Measurements from ENCODE around the gene CIDEC. TPM values are rescaled to one million over a fixed set of nuclear protein-coding genes. Genes with fewer than 3 reads are reported as not detected.

The CIDEC gene
- total and polyA plus RNA-seq, 2 of the 13 experiments (the other 11 are each of a cell fraction or from before 2014, with no cell fraction given), result 2.5 to 10.4 TPM

DNA sequence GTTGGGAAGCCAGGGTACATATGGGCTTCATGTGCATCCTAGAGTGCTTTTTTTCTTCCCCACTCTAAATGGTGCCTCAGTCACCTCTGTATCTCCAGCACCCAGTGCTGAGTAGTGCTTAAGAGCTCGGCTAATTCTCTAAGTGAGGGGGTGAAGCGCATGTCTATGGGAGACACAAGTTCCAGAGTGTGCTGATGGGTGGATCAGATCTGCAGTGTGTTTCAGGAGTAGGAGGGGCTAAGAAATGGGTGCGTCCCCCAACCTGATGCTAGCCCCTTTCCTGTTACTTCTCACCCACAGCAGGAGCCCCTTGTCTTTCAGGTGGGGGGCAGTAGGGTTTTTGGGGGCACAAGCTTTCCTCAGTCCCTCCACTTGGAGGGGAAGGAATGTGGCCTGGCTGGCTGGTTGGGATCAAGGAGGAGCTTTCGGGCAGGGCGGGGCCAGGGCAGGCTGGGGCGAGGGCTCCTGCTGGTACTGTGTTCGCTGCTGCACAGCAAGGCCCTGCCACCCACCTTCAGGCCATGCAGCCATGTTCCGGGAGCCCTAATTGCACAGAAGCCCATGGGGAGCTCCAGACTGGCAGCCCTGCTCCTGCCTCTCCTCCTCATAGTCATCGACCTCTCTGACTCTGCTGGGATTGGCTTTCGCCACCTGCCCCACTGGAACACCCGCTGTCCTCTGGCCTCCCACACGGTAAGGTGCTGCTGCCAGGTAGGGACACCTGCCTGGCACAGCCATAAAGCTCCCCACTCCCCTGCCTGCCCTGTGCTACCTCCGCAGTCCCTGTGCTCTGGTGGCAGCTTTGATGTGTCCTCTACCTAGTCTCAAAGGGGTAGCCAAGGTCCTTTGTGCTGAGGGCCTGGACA, 22.6 kb upstream of the CIDEC start, which contains the start of gene IL17RE (continued):
- TF ChIP-seq, protein P1, sequence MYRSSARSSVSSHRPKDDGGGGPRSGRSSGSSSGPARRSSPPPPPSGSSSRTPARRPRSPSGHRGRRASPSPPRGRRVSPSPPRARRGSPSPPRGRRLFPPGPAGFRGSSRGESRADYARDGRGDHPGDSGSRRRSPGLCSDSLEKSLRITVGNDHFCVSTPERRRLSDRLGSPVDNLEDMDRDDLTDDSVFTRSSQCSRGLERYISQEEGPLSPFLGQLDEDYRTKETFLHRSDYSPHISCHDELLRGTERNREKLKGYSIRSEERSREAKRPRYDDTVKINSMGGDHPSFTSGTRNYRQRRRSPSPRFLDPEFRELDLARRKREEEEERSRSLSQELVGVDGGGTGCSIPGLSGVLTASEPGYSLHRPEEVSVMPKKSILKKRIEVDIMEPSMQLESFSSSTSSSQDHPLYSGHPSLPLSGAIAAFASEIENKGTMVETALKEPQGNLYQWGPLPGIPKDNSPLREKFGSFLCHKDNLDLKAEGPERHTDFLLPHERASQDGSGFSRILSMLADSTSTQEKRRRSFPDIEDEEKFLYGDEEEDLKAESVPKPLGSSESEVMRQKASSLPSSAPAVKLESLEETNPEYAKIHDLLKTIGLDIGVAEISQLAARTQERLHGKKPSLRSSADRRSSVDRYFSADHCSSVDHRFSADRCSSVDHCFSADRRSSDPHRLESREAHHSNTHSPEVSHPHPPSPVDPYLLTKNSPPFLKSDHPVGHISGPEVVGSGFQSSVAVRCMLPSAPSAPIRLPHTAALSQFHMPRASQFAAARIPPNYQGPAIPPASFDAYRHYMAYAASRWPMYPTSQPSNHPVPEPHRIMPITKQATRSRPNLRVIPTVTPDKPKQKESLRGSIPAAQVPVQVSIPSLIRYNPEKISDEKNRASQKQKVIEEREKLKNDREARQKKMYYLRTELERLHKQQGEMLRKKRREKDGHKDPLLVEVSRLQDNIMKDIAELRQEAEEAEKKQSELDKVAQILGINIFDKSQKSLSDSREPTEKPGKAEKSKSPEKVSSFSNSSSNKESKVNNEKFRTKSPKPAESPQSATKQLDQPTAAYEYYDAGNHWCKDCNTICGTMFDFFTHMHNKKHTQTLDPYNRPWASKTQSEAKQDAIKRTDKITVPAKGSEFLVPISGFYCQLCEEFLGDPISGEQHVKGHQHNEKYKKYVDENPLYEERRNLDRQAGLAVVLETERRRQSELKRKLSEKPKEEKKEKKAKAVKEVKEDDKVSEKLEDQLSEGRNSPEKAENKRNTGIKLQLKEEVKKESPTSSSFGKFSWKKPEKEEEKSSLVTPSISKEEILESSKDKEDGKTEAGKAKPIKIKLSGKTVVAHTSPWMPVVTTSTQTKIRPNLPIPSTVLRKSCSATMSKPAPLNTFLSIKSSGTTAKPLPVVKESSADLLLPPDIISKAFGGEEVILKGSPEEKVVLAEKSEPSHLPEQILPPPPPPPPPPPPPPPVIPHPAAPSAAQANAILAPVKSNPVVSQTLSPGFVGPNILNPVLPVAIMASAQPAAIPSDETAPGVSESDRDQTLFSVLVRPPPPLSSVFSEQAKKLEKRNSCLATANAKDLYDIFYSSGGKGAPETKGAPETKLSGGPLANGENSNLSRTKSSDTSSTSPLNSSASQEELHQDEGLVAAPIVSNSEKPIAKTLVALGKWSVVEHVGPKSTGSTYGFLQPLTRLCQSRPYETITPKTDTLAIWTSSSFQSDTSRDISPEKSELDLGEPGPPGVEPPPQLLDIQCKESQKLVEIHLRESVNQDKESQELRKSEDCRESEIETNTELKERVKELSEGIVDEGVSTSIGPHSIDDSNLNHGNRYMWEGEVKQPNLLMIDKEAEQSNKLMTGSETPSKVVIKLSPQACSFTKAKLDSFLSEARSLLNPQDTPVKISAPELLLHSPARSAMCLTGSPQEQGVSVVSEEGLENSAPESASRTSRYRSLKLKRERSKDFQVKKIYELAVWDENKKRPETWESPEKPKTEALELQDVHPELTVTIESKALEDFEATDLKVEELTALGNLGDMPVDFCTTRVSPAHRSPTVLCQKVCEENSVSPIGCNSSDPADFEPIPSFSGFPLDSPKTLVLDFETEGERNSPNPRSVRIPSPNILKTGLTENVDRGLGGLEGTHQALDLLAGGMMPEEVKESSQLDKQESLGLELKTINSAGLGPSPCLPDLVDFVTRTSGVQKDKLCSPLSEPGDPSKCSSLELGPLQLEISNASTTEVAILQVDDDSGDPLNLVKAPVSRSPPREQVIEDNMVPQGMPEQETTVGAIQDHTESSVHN (CRISPR knock-in tag; IDR thresholded peaks at IDR 0.05), result no peak
- TF ChIP-seq ZMAT3 (CRISPR knock-in tag; conservative IDR thresholded peaks at IDR 0.05) (no peak), ZFP36L1 (CRISPR knock-in tag; IDR thresholded peaks at IDR 0.05) (no peak), JARID2 (CRISPR knock-in tag; IDR thresholded peaks at IDR 0.05; ENCODE audit: insufficient replicate concordance) (no peak), NPAS2 (CRISPR knock-in tag; IDR thresholded peaks at IDR 0.05; ENCODE audit: borderline replicate concordance) (no peak), EHMT2 (IDR thresholded peaks at IDR 0.05; ENCODE audit: borderline replicate concordance, low read depth, low read length) (no peak), IRF2 (CRISPR knock-in tag; IDR thresholded peaks at IDR 0.05) (peak; percentile 12; the same call in 1 of the 2 replicates), ZNF720 (CRISPR knock-in tag; IDR thresholded peaks at IDR 0.05) (no peak), RBM39 (IDR thresholded peaks at IDR 0.05; ENCODE audit: low read depth, low read length, poor library complexity, severe bottlenecking) (no peak), NR2F1 (CRISPR knock-in tag; IDR thresholded peaks at IDR 0.05) (no peak), KMT2A (CRISPR knock-in tag; IDR thresholded peaks at IDR 0.05) (no peak), MTA3 (CRISPR knock-in tag; IDR thresholded peaks at IDR 0.05) (no peak), HMGA1 (CRISPR knock-in tag; conservative IDR thresholded peaks at IDR 0.05) (no peak)
- TF ChIP-seq, protein P2, sequence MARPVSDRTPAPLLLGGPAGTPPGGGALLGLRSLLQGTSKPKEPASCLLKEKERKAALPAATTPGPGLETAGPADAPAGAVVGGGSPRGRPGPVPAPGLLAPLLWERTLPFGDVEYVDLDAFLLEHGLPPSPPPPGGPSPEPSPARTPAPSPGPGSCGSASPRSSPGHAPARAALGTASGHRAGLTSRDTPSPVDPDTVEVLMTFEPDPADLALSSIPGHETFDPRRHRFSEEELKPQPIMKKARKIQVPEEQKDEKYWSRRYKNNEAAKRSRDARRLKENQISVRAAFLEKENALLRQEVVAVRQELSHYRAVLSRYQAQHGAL (CRISPR knock-in tag; IDR thresholded peaks at IDR 0.05; ENCODE audit: not compliant biosample characterization), result no peak
- TF ChIP-seq, protein P3, sequence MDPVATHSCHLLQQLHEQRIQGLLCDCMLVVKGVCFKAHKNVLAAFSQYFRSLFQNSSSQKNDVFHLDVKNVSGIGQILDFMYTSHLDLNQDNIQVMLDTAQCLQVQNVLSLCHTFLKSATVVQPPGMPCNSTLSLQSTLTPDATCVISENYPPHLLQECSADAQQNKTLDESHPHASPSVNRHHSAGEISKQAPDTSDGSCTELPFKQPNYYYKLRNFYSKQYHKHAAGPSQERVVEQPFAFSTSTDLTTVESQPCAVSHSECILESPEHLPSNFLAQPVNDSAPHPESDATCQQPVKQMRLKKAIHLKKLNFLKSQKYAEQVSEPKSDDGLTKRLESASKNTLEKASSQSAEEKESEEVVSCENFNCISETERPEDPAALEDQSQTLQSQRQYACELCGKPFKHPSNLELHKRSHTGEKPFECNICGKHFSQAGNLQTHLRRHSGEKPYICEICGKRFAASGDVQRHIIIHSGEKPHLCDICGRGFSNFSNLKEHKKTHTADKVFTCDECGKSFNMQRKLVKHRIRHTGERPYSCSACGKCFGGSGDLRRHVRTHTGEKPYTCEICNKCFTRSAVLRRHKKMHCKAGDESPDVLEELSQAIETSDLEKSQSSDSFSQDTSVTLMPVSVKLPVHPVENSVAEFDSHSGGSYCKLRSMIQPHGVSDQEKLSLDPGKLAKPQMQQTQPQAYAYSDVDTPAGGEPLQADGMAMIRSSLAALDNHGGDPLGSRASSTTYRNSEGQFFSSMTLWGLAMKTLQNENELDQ (CRISPR knock-in tag; IDR thresholded peaks at IDR 0.05; ENCODE audit: borderline replicate concordance), result no peak

All from HepG2 (cell line).